Measurements from ENCODE around the gene C10orf105.

C10orf105 gene

DNA sequence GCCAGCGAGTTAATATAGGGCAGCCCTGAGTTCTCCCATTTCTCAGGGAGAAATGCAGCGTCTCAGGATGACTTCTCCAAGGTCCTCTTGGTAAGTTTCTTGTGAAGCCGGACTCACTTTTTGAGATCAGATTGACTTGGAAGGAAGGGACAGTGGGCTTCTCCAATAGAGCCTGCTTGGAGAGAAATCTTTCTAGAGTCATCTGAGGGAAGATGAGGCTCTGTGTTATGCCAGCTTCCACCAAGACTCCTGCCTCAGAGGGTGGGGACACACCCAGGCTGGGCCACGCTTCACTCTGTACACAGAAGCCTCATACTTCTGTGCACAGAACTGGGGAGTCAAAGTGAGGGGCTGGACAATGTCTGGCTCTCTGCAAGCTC is 5.6 kb downstream of the C10orf105 start:
- DNase-seq = no peak

- no peak for DNase-seq
Measured at GRCh38 chr10:71713135-71714030, 6.2 kb downstream of the C10orf105 start.

- no peak for DNase-seq
Measured at GRCh38 chr10:71712572-71713134, 6.9 kb downstream of the C10orf105 start.

GRCh38 chr10:71712170-71712569 is 7.4 kb downstream of the C10orf105 start:
- no peak for DNase-seq

DNA sequence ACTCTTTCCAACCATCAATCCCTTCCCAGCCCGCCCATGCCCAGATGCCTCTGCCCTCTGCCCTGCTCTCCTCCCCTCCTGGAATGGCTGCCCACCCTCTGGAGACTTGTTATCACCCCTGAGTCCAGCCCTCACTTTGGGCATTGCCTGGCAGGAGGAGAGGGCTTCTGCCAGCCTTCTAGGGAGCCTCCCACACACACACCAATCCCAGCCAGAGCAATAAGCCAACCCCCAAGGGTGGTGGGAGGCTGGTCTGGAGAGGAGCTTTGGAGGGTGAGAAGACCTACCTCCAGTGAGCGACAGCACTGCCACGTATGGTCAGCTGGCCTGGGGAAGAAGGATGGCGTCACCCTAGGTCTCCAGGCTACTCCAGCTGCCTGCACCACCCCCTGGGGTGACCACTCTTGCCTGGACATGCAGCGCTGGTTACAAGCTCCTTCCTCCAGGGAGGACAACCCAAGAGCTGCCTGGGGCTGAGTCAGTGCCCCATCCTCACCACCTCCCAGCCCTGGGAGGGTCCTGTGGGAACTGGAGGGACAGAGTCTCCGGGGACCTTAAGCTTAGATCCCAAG is 8.4 kb downstream of the C10orf105 start:
- DNase-seq = no peak

DNA sequence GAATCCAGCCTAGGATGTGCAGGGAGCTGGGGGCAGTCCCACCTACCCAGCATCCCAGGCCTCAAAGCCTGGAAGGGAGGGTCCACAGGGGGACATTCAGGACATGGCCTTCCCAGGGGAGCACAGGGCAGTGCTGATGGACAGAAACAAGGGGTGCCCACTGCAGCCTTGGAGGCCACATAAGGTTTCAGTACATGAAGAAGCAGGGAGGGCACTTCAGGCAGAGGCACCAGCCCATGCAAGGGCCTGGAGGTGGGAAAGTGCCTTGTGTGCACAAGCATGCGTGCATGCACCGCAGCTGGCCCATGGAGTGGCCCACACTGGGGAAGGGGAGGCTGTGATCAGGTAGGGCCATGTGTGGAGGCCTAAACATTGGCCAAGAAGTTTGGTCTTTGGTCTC is 9.1 kb downstream of the C10orf105 start:
- DNase-seq = no peak

- DNase-seq = no peak
Measured at GRCh38 chr10:71708897-71709882, 10.4 kb downstream of the C10orf105 start.

- no peak for DNase-seq
Measured at GRCh38 chr10:71708301-71708703, 11.3 kb downstream of the C10orf105 start.

- no peak for DNase-seq
Measured at GRCh38 chr10:71707240-71707789, 12.3 kb downstream of the C10orf105 start.

GRCh38 chr10:71706216-71707121 is 13.1 kb downstream of the C10orf105 start:
- no peak for DNase-seq

DNA sequence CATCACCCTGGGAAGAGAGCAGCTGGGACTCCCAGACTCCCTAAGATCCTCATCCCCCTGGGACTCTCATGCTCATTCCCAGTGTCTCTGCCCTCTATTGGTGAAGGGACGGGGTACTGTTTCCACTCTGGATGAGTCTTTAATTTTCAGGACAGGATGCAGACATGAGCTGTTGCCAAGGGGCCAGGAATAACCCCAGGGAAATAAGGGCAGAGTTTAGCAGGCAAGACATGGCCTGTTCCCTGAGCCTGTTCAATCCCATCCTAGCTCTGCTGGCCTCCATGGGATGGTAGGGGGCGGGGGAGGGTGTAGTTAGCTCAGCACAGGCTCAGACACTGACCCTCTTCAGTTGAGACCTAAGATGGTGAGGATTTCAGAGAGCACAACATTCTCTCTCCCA is 14.0 kb downstream of the C10orf105 start:
- no peak for DNase-seq

GRCh38 chr10:71704816-71705215 is 14.8 kb downstream of the C10orf105 start:
- no peak for DNase-seq

GRCh38 chr10:71703577-71703976 is 16.0 kb downstream of the C10orf105 start:
- DNase-seq = no peak

GRCh38 chr10:71701496-71702132 is 18.0 kb downstream of the C10orf105 start:
- DNase-seq = no peak

GRCh38 chr10:71700731-71701368 is 18.7 kb downstream of the C10orf105 start:
- no peak for DNase-seq

GRCh38 chr10:71698737-71699136 is 20.8 kb downstream of the C10orf105 start:
- no peak for DNase-seq

- DNase-seq = no peak
Measured at GRCh38 chr10:71697938-71698709, 21.5 kb downstream of the C10orf105 start.

GRCh38 chr10:71696628-71697326 is 22.8 kb downstream of the C10orf105 start:
- DNase-seq = no peak

Measured in NCI-H187 treated with DMSO at 0.1 percent for 48 hours (cell line).